OCI-LY7 (cell line): Measurements from ENCODE around the gene FOXC2.

Source experiments
- CTCF ChIP-seq: fragments of 200-600 bp; sonication (generic); conservative IDR thresholded peaks from 2 replicates; pipeline ENCODE4 v1.5.1; 2014; ENCODE audit warnings: mild to moderate bottlenecking, antibody characterized with exemption, low read length, moderate library complexity, mixed read lengths
- EZH2phosphoT487 ChIP-seq: fragments of 200-600 bp; sonication (generic); IDR thresholded peaks from 2 replicates; pipeline ENCODE4 v1.6.1; 2018; ENCODE audit warnings: low read depth, borderline replicate concordance, mild to moderate bottlenecking, mixed run types, antibody characterized with exemption, low read length, moderate library complexity, mixed read lengths

GRCh38 chr16:86576591-86577313, 10.1 kb downstream of the FOXC2 start:
- TF ChIP-seq CTCF: no peak
- no peak for TF ChIP-seq EZH2phosphoT487
